Measurements from ENCODE around the gene CCN5. TPM values are rescaled to one million over a fixed set of nuclear protein-coding genes. Genes with fewer than 3 reads are reported as not detected.

Gene CCN5
- total and polyA plus RNA-seq, 2 of the 8 experiments (the other 6 are each of a cell fraction or from before 2014, with no cell fraction given), result not detected

- Histone ChIP-seq H3K79me2 (ENCODE audit: control insufficient read depth in 1 of 2, insufficient read depth in 2 of 2, low read length in 2 of 2) (no peaks in the 10 kb centered on the region), H3K36me3 (ENCODE audit: control insufficient read depth in 2 of 4, insufficient read depth in 4 of 4, low read length in 3 of 4) (peaks cover 0 to 9% (median 2%) of the 10 kb centered on the region in 4 experiments; a peak in 3 of 8 replicates), H3K27me3 (replicated peaks in 1 of 4; ENCODE audit: control insufficient read depth in 3 of 4, extremely low read depth in 1 of 4, insufficient read depth in 3 of 4, low read length in 3 of 4) (no peaks in the 10 kb centered on the region), H3K18ac (ENCODE audit: extremely low read depth, low read length) (no peak overlapping the region), H3K23ac (ENCODE audit: insufficient read length) (no peak overlapping the region), H3K56ac (replicated peaks; ENCODE audit: insufficient read length, low read depth, low read length) (no peak overlapping the region), H3K4me2 (ENCODE audit: insufficient read depth in 1 of 2, low read depth in 2 of 2, low read length in 2 of 2) (no peak overlapping the region), H3K9me3 (ENCODE audit: insufficient read depth in 2 of 2, low read depth in 1 of 2, low read length in 1 of 2) (no peaks in the 10 kb centered on the region), H2BK15ac (ENCODE audit: low read length) (no peak overlapping the region), H2BK120ac (replicated peaks; ENCODE audit: low read depth, low read length) (no peak overlapping the region), H3K4ac (replicated peaks; ENCODE audit: insufficient read length, low read depth, low read length) (no peak overlapping the region), H3K23me2 (ENCODE audit: low read depth, low read length) (no peaks in the 10 kb centered on the region), H4K8ac (ENCODE audit: extremely low read depth, insufficient read depth, low read length) (no peak overlapping the region), H3K79me1 (ENCODE audit: low read depth, low read length) (no peaks in the 10 kb centered on the region), H4K20me1 (replicated peaks in 1 of 2; ENCODE audit: control insufficient read depth in 1 of 2, insufficient read depth in 2 of 2, low read length in 2 of 2) (peaks cover 0 to 8% of the 10 kb centered on the region in 2 experiments), H3K14ac (ENCODE audit: insufficient read length) (no peak overlapping the region), H3K27ac (ENCODE audit: low read depth, low read length) (no peak overlapping the region), H4K5ac (ENCODE audit: insufficient read length, low read depth, low read length) (no peak overlapping the region), H2AK5ac (ENCODE audit: low read depth, low read length) (no peak overlapping the region), H2BK20ac (ENCODE audit: low read length) (no peak overlapping the region), H2BK12ac (ENCODE audit: low read depth, low read length) (no peak overlapping the region), H3K4me1 (replicated peaks in 1 of 4; ENCODE audit: control insufficient read depth in 3 of 4, insufficient read depth in 4 of 4, low read length in 3 of 4) (peaks cover 0 to 10% (median under 1%) of the 10 kb centered on the region in 4 experiments; a peak in 1 of 7 replicates), H2BK5ac (ENCODE audit: low read depth, low read length) (no peak overlapping the region), H4K91ac (replicated peaks; ENCODE audit: insufficient read length, low read length) (no peak overlapping the region), H3K9ac (replicated peaks in 1 of 4; ENCODE audit: extremely low read depth in 1 of 4, low read depth in 3 of 4, low read length in 3 of 4) (no peak overlapping the region), H2AFZ (ENCODE audit: low read length) (no peak overlapping the region), H3K4me3 (ENCODE audit: extremely low read depth in 1 of 4, insufficient read depth in 2 of 4, low read depth in 3 of 4, low read length in 4 of 4) (no peak overlapping the region)
- no peak for DNase-seq (ENCODE audit: low read depth in 1 of 2, low spot score in 2 of 2)
- 87% methylated on average over 7 of the region's 7 CpGs; no CpG with 5 or more reads in 1 of the 2 experiments for WGBS, 2 experiments (ENCODE audit: extremely low coverage in 1 of 2, insufficient coverage in 1 of 2, insufficient read length in 1 of 2, insufficient replicate concordance in 2 of 2, low coverage in 1 of 2, low lambda C conversion rate in 2 of 2, missing lambda C conversion rate in 1 of 2)
- FAIRE-seq, result no peak
- POLR2A ChIA-PET (ENCODE audit: partially characterized antibody), result interaction anchor here (1.1 to 1.8 kb wide), 4 partner anchors 8 to 156 kb away, joined by 3 to 6 read pairs (median 4); no protein-coding TSS in a partner anchor
- CTCF ChIA-PET (ENCODE audit: partially characterized antibody), result interaction anchor here (0.7 to 17.1 kb wide), 17 partner anchors 6 to 114 kb away, joined by 3 to 256 read pairs (median 4); partner anchors contain the start of gene KCNK15
- no peak for TF ChIP-seq RBBP5 (IDR thresholded peaks at IDR 0.05; ENCODE audit: borderline replicate concordance, low read depth, low read length)
- TF ChIP-seq POU5F1 (IDR thresholded peaks at IDR 0.05; ENCODE audit: low read depth, low read length), result no peak
- TF ChIP-seq POLR2AphosphoS5 (IDR thresholded peaks at IDR 0.05; ENCODE audit: low read depth, low read length), result no peak
- TF ChIP-seq GABPA (IDR thresholded peaks at IDR 0.05; ENCODE audit: borderline replicate concordance, insufficient read depth, low read length), result no peak
- TF ChIP-seq NANOG (IDR thresholded peaks at IDR 0.05; ENCODE audit: insufficient read depth, low read depth, low read length, poor library complexity, severe bottlenecking), result no peak
- TF ChIP-seq TAF1 (IDR thresholded peaks at IDR 0.05; ENCODE audit: low read depth, low read length), result no peak
- no peak for TF ChIP-seq EGR1 (IDR thresholded peaks at IDR 0.05; ENCODE audit: borderline replicate concordance, low read depth, low read length)
- no peak for TF ChIP-seq TBP (IDR thresholded peaks at IDR 0.05; ENCODE audit: low read depth, low read length)
- no peak for TF ChIP-seq EZH2 (IDR thresholded peaks at IDR 0.05; ENCODE audit: low read depth, low read length, severe bottlenecking)
- TF ChIP-seq KDM4A (IDR thresholded peaks at IDR 0.05; ENCODE audit: low read depth, low read length, severe bottlenecking), result no peak
- TF ChIP-seq CTCF (IDR thresholded peaks at IDR 0.05; ENCODE audit: control extremely low read depth in 1 of 3, insufficient read depth in 1 of 3, low read depth in 1 of 3, low read length in 3 of 3), result no peak
- no peak for TF ChIP-seq CEBPB (IDR thresholded peaks at IDR 0.05; ENCODE audit: low read depth, low read length)
These were observed 39.4 kb downstream of the CCN5 start for GRCh38 chr20:44754554-44754953.

Measured in H1 (cell line).